AG10803 (cell line): ENCODE data around the gene PPBP.

Experiments used
- DNase-seq: peaks from one replicate; pipeline ENCODE4 v3.0.0; 2010; ENCODE audit warnings: low read depth
- H3K4me3 ChIP-seq: 2 replicates; pipeline ENCODE4 v1.5.1; 2011; ENCODE audit warnings: mild to moderate bottlenecking, low read length, control low read depth
- TF ChIP-seq, protein P1 (sequence below): conservative IDR thresholded peaks from 2 replicates; pipeline ENCODE4 v1.5.1; 2011; ENCODE audit warnings: mild to moderate bottlenecking, low read length, control low read depth, inconsistent platforms

The PPBP gene

DNA sequence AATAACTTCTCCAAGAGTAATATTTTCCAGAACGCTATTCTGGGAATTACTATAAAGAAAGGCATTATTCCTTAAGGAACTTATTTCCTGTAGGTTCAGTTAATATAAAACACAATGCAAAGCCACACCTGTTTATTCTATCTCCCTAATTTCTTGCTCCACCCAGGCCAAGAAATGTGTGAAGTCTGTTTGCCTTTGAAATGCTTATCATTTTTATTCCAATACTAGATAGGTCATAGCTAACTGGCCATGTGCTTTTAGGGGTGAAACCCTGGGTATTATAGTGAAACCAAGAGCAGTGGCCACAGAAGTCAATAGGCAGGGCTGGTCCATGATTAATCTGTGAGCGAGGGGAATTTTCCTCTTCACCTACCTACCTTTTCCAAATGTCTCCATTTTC lies 35.7 kb upstream of the PPBP start:
- H3K4me3 ChIP-seq = no peak overlapping the region
- no peak for DNase-seq
- TF ChIP-seq, protein P1, sequence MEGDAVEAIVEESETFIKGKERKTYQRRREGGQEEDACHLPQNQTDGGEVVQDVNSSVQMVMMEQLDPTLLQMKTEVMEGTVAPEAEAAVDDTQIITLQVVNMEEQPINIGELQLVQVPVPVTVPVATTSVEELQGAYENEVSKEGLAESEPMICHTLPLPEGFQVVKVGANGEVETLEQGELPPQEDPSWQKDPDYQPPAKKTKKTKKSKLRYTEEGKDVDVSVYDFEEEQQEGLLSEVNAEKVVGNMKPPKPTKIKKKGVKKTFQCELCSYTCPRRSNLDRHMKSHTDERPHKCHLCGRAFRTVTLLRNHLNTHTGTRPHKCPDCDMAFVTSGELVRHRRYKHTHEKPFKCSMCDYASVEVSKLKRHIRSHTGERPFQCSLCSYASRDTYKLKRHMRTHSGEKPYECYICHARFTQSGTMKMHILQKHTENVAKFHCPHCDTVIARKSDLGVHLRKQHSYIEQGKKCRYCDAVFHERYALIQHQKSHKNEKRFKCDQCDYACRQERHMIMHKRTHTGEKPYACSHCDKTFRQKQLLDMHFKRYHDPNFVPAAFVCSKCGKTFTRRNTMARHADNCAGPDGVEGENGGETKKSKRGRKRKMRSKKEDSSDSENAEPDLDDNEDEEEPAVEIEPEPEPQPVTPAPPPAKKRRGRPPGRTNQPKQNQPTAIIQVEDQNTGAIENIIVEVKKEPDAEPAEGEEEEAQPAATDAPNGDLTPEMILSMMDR = no peak

DNA sequence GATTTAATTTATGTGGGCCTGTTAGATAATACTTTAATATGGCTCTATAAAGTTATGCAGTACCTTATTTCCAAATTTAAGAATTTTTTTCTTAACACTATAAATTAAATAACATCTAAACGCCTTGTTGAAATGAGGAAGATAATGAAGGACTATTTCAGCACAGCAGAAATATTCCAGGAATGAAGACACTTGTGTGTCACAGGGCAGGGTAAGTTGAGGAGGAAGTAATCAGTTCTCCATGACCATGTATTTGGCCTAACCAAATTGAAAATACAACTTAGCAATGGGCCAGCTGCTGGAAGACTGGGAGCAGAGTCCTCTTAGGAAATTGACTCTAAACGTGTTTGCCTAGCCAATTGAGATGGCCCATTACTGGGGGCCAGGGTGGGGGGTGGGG lies 33.6 kb upstream of the PPBP start:
- TF ChIP-seq, protein P1 = no peak
- no peak overlapping the region for H3K4me3 ChIP-seq
- DNase-seq = no peak

DNA sequence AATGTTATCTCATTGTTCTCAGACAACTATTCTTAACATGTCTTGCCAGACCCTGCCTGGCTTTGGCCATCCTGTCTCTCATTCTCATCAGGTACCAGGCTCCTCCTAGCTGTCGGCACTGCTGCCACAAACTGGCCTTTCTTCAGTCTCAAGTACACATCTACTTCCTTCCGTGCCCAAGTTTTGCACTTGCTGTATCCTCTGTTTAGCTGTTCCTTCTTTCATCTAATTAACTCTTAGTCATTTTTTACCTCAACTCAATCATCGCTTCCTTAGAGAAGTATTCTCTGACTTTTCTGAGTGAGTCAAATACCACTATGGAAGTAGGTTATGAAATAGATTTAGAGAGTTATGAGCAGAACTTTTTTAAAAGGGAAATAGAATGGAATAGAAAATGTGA lies 30.8 kb upstream of the PPBP start:
- no peak for DNase-seq
- H3K4me3 ChIP-seq = no peak overlapping the region
- TF ChIP-seq, protein P1 = no peak

DNA sequence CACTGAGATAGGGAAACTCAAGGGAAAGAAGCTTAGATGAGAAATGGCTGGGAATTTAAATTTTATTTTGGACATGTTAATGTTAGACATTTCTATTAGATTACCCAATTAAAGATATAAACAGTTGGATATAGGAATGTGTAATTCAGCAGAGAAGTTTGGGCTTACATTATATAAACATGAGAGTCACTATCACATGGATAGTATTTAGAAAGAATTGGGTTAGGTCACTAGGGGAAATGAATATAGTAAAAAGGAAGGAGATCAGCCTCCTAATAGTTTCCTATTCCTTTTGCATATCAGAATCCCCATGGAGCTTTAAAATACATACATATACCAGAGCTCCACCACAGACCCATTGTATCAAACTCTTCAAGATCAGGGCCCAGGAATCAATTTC lies 30.1 kb upstream of the PPBP start:
- no peak for DNase-seq
- TF ChIP-seq, protein P1 = no peak
- H3K4me3 ChIP-seq = no peak overlapping the region

- TF ChIP-seq, protein P1 = no peak
- DNase-seq = no peak
- no peak overlapping the region for H3K4me3 ChIP-seq
Measured at GRCh38 chr4:74016068-74016467, 28.1 kb upstream of the PPBP start.

DNA sequence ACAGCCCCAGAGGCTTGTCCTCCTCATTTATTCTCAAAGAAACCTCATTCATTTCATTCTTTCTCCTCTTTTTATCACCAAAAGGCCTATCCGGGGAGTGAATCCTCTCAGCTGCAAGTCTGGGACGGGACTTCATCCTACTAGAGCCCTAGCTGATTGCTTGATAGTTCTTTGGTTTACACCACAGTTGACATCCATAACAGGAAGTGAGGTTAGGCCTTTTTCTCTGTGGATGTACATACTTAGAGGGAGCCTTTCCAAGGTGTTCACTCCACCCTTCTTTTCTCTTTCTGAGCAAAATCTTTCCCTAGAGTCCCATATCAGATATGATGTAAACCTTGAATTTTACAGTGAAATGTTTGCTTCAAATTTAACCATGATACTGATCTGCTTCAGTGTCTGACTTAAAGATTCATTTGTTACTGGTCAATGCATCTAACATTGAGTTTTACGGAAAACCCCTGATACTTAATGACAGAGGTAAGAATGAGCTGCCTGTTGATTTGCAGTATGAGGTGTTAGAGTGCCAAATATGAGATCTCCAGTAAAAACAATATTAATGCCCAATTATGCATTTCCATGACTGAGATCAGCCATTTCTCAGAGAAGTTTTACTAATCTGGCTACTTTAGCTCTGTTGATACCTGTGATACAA lies 27.3 kb upstream of the PPBP start:
- no peak for DNase-seq
- TF ChIP-seq, protein P1 = no peak
- no peak overlapping the region for H3K4me3 ChIP-seq

- TF ChIP-seq, protein P1 = no peak
- DNase-seq = no peak
Measured at GRCh38 chr4:74014332-74014731, 26.3 kb upstream of the PPBP start.

More at GRCh38 chr4:74014332-74014731, 26.3 kb upstream of the PPBP start:
- no peak overlapping the region for H3K4me3 ChIP-seq
